IgD-negative memory B cell (primary cell): Measurements from ENCODE around the gene ZDHHC11B. TPM values are rescaled to one million over a fixed set of nuclear protein-coding genes. Genes with fewer than 3 reads are reported as not detected.
"Not testable (repeated sequence)": the region's sequence is repeated elsewhere in the genome, so short reads cannot be mapped to it uniquely, and the experiment has no call there.

Experiments used
- H3K27ac Mint-ChIP-seq, 3 donors: one replicate each; pipeline ENCODE4 v1.8.0; 2020 to 2022; ENCODE audit warnings: mild to moderate bottlenecking in 3 of 3, mixed read lengths in 3 of 3, moderate library complexity in 1 of 3
- H3K27me3 Mint-ChIP-seq: one replicate; pipeline ENCODE4 v1.8.0; 2021; ENCODE audit warnings: mixed read lengths
- H3K36me3 Mint-ChIP-seq: one replicate; pipeline ENCODE4 v1.8.0; 2020; ENCODE audit warnings: mild to moderate bottlenecking, mixed read lengths
- H3K4me1 Mint-ChIP-seq, 3 donors: one replicate each; pipeline ENCODE4 v1.8.0; 2020 to 2022; ENCODE audit warnings: mixed read lengths in 3 of 3, mild to moderate bottlenecking in 1 of 3
- H3K4me3 Mint-ChIP-seq, 4 donors: one replicate each; pipeline ENCODE4 v1.8.0; 2020 to 2022; ENCODE audit warnings: mild to moderate bottlenecking in 4 of 4, mixed read lengths in 4 of 4, moderate library complexity in 3 of 4
- H3K9me3 Mint-ChIP-seq, 3 donors: one replicate each; pipeline ENCODE4 v1.8.0; 2020 to 2021; ENCODE audit warnings: mixed read lengths in 3 of 3, mild to moderate bottlenecking in 1 of 3
- polyA plus RNA-seq: library from polyadenylated mRNA; unstranded; fragments of 300-500 nt; fragmentation: Illumina TruSeq; gene quantifications from one replicate; pipeline ENCODE4 v1.2.3, GENCODE V29; 2021

Gene ZDHHC11B
- polyA plus RNA-seq, 1 donor from 2014 or later, result not detected

GRCh38 chr5:696753-697702 is 87.5 kb downstream of the ZDHHC11B start:
- not testable (repeated sequence) for H3K27me3 Mint-ChIP-seq, H3K27ac Mint-ChIP-seq, H3K4me1 Mint-ChIP-seq, H3K36me3 Mint-ChIP-seq, H3K9me3 Mint-ChIP-seq, H3K4me3 Mint-ChIP-seq

DNA sequence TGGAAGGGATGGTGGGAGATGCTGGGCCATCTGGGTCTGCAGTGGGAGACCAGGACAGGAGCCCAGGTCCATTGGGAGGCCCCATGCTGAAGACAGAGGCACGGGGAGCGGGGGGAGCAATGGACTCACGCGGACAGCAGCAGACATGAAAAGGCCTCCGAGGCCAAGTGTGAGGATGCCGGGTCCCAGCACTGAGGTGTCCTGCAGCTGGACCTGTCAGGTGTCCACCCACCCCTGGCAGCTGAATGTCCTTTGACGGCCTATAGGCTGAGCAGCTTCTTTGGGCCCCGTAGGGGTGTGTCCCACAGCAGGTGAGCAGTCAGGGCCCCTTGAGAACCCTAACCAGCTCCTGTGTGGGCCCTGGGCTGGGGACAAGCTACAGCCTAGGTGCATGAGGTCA is 88.3 kb downstream of the ZDHHC11B start:
- not testable (repeated sequence) for H3K36me3 Mint-ChIP-seq, H3K9me3 Mint-ChIP-seq, H3K4me1 Mint-ChIP-seq, H3K4me3 Mint-ChIP-seq, H3K27me3 Mint-ChIP-seq, H3K27ac Mint-ChIP-seq

- not testable (repeated sequence) for H3K27ac Mint-ChIP-seq, H3K36me3 Mint-ChIP-seq, H3K4me1 Mint-ChIP-seq
Measured at GRCh38 chr5:695475-695874, 89.1 kb downstream of the ZDHHC11B start.

DNA sequence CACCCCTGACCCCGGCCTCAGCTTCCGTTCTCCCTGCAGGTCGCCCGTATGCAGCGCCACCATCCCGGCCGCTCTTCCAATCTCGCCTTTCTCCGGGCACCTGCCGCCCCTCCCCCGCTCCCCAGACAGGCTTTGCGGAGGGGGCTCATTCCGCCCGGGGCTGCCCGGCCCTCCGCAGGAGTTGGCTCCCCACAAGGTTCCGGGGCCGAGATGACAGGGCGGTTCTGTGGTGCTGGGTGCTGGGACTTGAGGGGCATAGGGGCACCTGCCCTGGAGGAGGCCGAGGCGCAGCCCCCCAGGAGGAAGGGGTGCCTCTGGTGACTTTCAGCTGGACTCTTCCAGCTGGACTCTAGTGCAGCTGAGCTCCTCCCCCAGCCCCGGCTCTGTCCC is 90.5 kb downstream of the ZDHHC11B start:
- not testable (repeated sequence) for H3K9me3 Mint-ChIP-seq, H3K27ac Mint-ChIP-seq, H3K27me3 Mint-ChIP-seq, H3K4me1 Mint-ChIP-seq, H3K36me3 Mint-ChIP-seq
- peak overlapping the region in 2 of 4 donors; percentile 25 to 76 for H3K4me3 Mint-ChIP-seq

More at GRCh38 chr5:695475-695874, 89.1 kb downstream of the ZDHHC11B start:
- H3K4me3 Mint-ChIP-seq, H3K27me3 Mint-ChIP-seq, H3K9me3 Mint-ChIP-seq: not testable (repeated sequence)

GRCh38 chr5:693271-694041 is 91.1 kb downstream of the ZDHHC11B start, which contains the start of gene TPPP:
Gene TPPP, minus strand, starts transcription at chr5:693352. Its CDS starts 15,292 bp downstream, at chr5:678060.
- H3K4me1 Mint-ChIP-seq, H3K9me3 Mint-ChIP-seq, H3K36me3 Mint-ChIP-seq, H3K27me3 Mint-ChIP-seq, H3K27ac Mint-ChIP-seq: not testable (repeated sequence)
- H3K4me3 Mint-ChIP-seq, result peak within 1 kb of the TSS in 2 of 4 donors; percentile 57 to 76

DNA sequence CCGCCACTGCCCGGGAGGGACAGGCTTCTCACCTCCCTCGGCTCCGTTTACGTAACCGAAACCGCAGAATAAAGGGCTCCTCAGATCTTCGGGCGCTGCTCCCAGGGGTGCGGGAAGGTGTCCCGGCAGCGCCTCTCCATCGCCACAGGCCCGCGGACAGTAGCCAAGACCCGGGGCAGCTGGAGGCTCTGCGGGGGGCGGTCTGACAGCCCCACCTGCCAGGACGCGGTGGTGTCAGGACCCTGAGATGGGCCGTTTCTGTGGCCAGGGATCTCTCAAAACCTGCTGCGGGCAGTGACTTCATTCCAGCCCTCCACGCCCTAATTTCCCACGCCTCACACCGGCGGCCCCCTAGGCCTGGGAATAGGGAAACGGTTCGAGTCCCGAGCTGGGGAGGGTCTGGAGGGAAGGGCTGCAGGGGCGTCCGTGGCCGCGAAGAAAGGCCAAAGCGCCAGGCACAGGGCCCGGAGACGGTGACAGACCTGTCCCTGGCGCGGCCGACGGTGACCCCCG is 91.9 kb downstream of the ZDHHC11B start:
- not testable (repeated sequence) for H3K9me3 Mint-ChIP-seq, H3K36me3 Mint-ChIP-seq, H3K27ac Mint-ChIP-seq, H3K27me3 Mint-ChIP-seq, H3K4me1 Mint-ChIP-seq
- H3K4me3 Mint-ChIP-seq, result peak overlapping the region in 2 of 4 donors; percentile 51 to 57

GRCh38 chr5:691817-692528 is 92.6 kb downstream of the ZDHHC11B start:
- no peak overlapping the region for H3K4me3 Mint-ChIP-seq
- no peaks in the 10 kb centered on the region for H3K27me3 Mint-ChIP-seq
- no peaks in the 10 kb centered on the region for H3K4me1 Mint-ChIP-seq
- no peak overlapping the region for H3K27ac Mint-ChIP-seq
- no peaks in the 10 kb centered on the region for H3K36me3 Mint-ChIP-seq
- H3K9me3 Mint-ChIP-seq, result no peaks in the 10 kb centered on the region

- H3K27me3 Mint-ChIP-seq, H3K9me3 Mint-ChIP-seq, H3K4me1 Mint-ChIP-seq, H3K4me3 Mint-ChIP-seq, H3K27ac Mint-ChIP-seq, H3K36me3 Mint-ChIP-seq: not testable (repeated sequence)
Measured at GRCh38 chr5:691049-691448, 93.5 kb downstream of the ZDHHC11B start.

DNA sequence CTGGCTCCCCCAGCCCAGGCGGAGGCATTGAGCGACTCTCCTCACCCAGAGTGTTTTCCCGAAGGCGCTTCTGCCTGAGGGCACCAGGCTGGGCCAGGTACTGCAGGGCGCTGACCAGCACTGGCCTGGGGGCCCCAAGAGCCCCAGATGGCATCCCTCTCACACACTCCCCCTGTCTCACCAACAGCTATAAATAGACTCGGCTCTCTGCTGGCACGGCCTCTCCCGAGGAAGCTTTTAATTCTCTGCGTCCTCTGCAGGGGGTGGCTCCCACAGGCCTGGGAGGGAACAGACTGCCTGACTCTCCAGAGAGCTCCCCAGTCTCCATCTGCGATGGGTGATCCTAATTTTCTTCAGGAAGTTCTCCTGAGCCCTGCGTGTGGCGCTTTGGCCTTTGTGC is 94.2 kb downstream of the ZDHHC11B start:
- H3K27ac Mint-ChIP-seq, result not testable (repeated sequence)

GRCh38 chr5:688348-689010 is 96.0 kb downstream of the ZDHHC11B start:
- not testable (repeated sequence) for H3K36me3 Mint-ChIP-seq, H3K9me3 Mint-ChIP-seq, H3K4me3 Mint-ChIP-seq, H3K27ac Mint-ChIP-seq, H3K4me1 Mint-ChIP-seq
- peaks cover 14% of the 10 kb centered on the region for H3K27me3 Mint-ChIP-seq

More for the DNA sequence above, 94.2 kb downstream of the ZDHHC11B start:
- not testable (repeated sequence) for H3K9me3 Mint-ChIP-seq, H3K4me1 Mint-ChIP-seq, H3K4me3 Mint-ChIP-seq, H3K27me3 Mint-ChIP-seq, H3K36me3 Mint-ChIP-seq

GRCh38 chr5:686936-687335 is 97.6 kb downstream of the ZDHHC11B start:
- H3K27ac Mint-ChIP-seq, H3K36me3 Mint-ChIP-seq, H3K4me1 Mint-ChIP-seq, H3K9me3 Mint-ChIP-seq, H3K4me3 Mint-ChIP-seq: not testable (repeated sequence)
- peaks cover 16% of the 10 kb centered on the region for H3K27me3 Mint-ChIP-seq

- not testable (repeated sequence) for H3K36me3 Mint-ChIP-seq, H3K4me3 Mint-ChIP-seq, H3K27ac Mint-ChIP-seq, H3K9me3 Mint-ChIP-seq, H3K4me1 Mint-ChIP-seq
- peaks cover 16% of the 10 kb centered on the region for H3K27me3 Mint-ChIP-seq
Measured at GRCh38 chr5:686172-686523, 98.4 kb downstream of the ZDHHC11B start.

DNA sequence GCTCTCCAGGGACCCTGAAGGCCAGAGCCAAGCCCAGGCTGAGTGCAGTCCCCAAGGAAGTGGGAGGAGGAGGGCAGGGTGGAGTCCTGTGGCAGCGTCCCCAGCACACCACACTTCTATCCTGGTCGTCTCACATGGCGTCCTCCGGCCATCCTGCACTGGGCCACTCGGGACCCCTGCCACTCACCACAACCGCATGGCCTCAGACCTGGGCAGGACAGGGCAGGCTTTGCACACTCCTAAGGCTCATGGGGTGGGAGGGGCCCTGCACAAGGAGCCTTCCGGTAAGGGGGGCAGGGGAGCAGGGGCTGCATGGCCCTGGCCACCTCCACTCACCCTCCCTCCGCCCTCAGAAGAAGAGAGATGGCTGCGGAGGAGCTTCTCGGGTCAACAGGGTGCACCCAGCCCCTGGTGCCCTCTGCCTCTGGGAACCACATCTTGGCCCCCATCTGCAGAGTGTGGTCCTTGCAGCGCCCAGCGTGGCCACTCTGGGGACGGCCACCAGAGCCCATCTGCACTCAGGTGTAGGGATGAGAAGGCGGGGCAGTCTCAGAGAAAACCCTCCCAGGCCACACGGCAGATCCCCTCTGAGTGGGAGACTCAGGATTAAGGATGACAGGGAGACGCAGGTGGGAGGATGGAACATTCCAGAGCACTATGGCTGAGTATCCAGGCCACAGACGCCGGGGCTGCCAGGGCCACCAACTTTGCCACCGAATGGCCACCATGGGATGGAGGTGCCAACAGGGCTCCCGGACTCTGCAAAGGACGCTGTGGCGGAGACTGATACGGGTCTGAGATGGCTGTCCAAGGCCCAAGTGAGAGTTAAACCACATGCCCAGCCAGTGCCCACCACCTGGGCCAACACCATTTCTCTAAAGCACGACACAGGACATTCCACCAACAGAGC is 99.0 kb downstream of the ZDHHC11B start:
- no peaks in the 10 kb centered on the region for H3K9me3 Mint-ChIP-seq
- no peak overlapping the region for H3K4me3 Mint-ChIP-seq
- H3K36me3 Mint-ChIP-seq, result no peaks in the 10 kb centered on the region
- no peak overlapping the region for H3K27ac Mint-ChIP-seq
- H3K4me1 Mint-ChIP-seq, result no peaks in the 10 kb centered on the region
- H3K27me3 Mint-ChIP-seq, result peaks cover 18% of the 10 kb centered on the region

DNA sequence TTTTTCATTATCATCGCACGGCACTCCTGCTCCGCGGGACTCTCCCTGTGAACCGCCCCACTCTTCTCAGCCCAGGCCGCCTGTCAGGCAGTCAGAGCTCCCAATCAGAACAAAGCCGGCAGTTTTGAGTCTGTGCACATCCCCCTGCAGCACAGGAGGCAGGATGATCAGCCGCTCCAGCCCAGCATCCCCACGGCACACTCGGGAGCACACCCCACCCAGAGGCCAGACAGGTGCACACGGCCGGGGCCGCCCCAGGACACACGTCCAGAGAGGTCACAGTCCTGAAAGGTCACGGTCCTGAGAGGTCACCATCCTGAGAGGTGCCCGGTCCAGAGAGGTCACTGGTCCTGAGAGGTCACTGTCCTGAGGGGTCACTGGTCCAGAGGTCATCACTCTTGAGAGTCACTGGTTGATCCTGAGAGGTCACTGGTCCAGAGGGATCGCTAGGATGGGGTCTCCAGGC is 99.7 kb downstream of the ZDHHC11B start:
- Mint-ChIP-seq H3K4me3 (no peak overlapping the region), H3K4me1 (no peaks in the 10 kb centered on the region), H3K27ac (no peak overlapping the region), H3K27me3 (peaks cover 18% of the 10 kb centered on the region), H3K36me3 (no peaks in the 10 kb centered on the region), H3K9me3 (no peaks in the 10 kb centered on the region)
